CD1c-positive myeloid dendritic cell (primary cell): ENCODE data around the gene DISC1.
"Not testable (repeated sequence)": the region's sequence is repeated elsewhere in the genome, so short reads cannot be mapped to it uniquely, and the experiment has no call there.

Source experiments
- DNase-seq: peaks from one replicate; pipeline ENCODE4 v3.0.0-alpha.2; 2016; ENCODE audit errors: extremely low spot score

DISC1 gene

GRCh38 chr1:231770506-231771175, 144.1 kb downstream of the DISC1 start:
- DNase-seq, result no peak

GRCh38 chr1:231774719-231775335, 148.2 kb downstream of the DISC1 start:
- peak; percentile 27 for DNase-seq

- DNase-seq, result no peak
Observed at GRCh38 chr1:231776010-231776756, 149.6 kb downstream of the DISC1 start.

GRCh38 chr1:231776757-231777062, 150.1 kb downstream of the DISC1 start:
- peak; percentile 24 for DNase-seq

- DNase-seq, result peak; percentile 60
Observed at GRCh38 chr1:231778009-231778719, 151.6 kb downstream of the DISC1 start.

GRCh38 chr1:231779081-231779480, 152.5 kb downstream of the DISC1 start:
- DNase-seq, result no peak

- DNase-seq, result peak; percentile 83
Observed at GRCh38 chr1:231781892-231782291, 155.3 kb downstream of the DISC1 start.

- DNase-seq, result not testable (repeated sequence)
Observed at GRCh38 chr1:231785073-231785472, 158.5 kb downstream of the DISC1 start.

GRCh38 chr1:231786126-231786525, 159.5 kb downstream of the DISC1 start:
- DNase-seq, result no peak

GRCh38 chr1:231792634-231793033, 166.0 kb downstream of the DISC1 start:
- no peak for DNase-seq

- DNase-seq, result no peak
Observed at GRCh38 chr1:231793893-231794292, 167.3 kb downstream of the DISC1 start.

GRCh38 chr1:231796141-231796540, 169.6 kb downstream of the DISC1 start:
- DNase-seq, result no peak

GRCh38 chr1:231799363-231799986, 172.9 kb downstream of the DISC1 start:
- no peak for DNase-seq

- DNase-seq, result no peak
Observed at GRCh38 chr1:231800108-231800507, 173.5 kb downstream of the DISC1 start.

- DNase-seq, result no peak
Observed at GRCh38 chr1:231801042-231801585, 174.5 kb downstream of the DISC1 start.

GRCh38 chr1:231803353-231803752, 176.8 kb downstream of the DISC1 start:
- peak; percentile 63 for DNase-seq

- DNase-seq, result peak; percentile 71
Observed at GRCh38 chr1:231806623-231807495, 180.3 kb downstream of the DISC1 start.

GRCh38 chr1:231807541-231807940, 181.0 kb downstream of the DISC1 start:
- no peak for DNase-seq

- no peak for DNase-seq
Observed at GRCh38 chr1:231808116-231808515, 181.5 kb downstream of the DISC1 start.

- peak; percentile 6 for DNase-seq
Observed at GRCh38 chr1:231808990-231809389, 182.4 kb downstream of the DISC1 start.

GRCh38 chr1:231810415-231810814, 183.8 kb downstream of the DISC1 start:
- no peak for DNase-seq
